Heart left ventricle (tissue), 16 donors: ENCODE results near the gene XPC. TPM values are rescaled to one million over a fixed set of nuclear protein-coding genes. Genes with fewer than 3 reads are reported as not detected.

Experiments
- ATAC-seq, 4 donors: fragments of 200-7000 bp; cut with Tn5 transposase; one replicate each; pipeline ENCODE4 v1.9.1; 2020 to 2022; ENCODE audit warnings: moderate library complexity in 4 of 4, mild to moderate bottlenecking in 3 of 4, moderate number of reproducible peaks in 1 of 4
- DNase-seq, 5 donors: peaks; one replicate each; pipeline ENCODE4 v3.0.0-alpha.2; 2020
- H3K27ac ChIP-seq, 12 donors: fragments of 200-600 bp; sonication (generic) in 4 of 12; one replicate each; pipeline versions ENCODE4 v1.5.0 to v1.8.0; 2016 to 2022; ENCODE audit warnings: mild to moderate bottlenecking in 2 of 12
- H3K27me3 ChIP-seq, 9 donors: fragments of 200-600 bp; sonication (generic) in 2 of 9; one replicate each; pipeline versions ENCODE4 v1.5.1 to v1.8.0; 2016 to 2022; ENCODE audit warnings: mild to moderate bottlenecking in 3 of 9
- H3K36me3 ChIP-seq, 9 donors: fragments of 200-600 bp; sonication (generic) in 2 of 9; one replicate each; pipeline versions ENCODE4 v1.5.0 to v1.8.0; 2018 to 2022; ENCODE audit warnings: mild to moderate bottlenecking in 2 of 9
- H3K4me1 ChIP-seq, 12 donors: fragments of 200-600 bp; sonication (generic) in 4 of 12; one replicate each; pipeline versions ENCODE4 v1.5.0 to v1.8.0; 2016 to 2022; ENCODE audit warnings: mild to moderate bottlenecking in 3 of 12
- H3K4me3 ChIP-seq, 12 donors: fragments of 200-600 bp; sonication (generic) in 4 of 12; one replicate each; pipeline versions ENCODE4 v1.5.0 to v1.8.0; 2017 to 2022; ENCODE audit warnings: mild to moderate bottlenecking in 9 of 12, moderate library complexity in 4 of 12
- H3K9me3 ChIP-seq, 12 donors: fragments of 200-600 bp; sonication (generic) in 4 of 12; one replicate each; pipeline versions ENCODE4 v1.5.0 to v1.8.0; 2016 to 2022; ENCODE audit warnings: mild to moderate bottlenecking in 1 of 12
- CTCF ChIP-seq, 12 donors: fragments of 200-600 bp; sonication (generic) in 4 of 12; IDR thresholded peaks; one replicate each; pipeline versions ENCODE4 v1.5.0 to v1.8.0; 2018 to 2022; ENCODE audit warnings: antibody characterized with exemption in 12 of 12, mild to moderate bottlenecking in 5 of 12
- POLR2A ChIP-seq, 2 donors: fragments of 450-650 bp; IDR thresholded peaks; one replicate each; pipeline ENCODE4 v1.6.1; 2017; ENCODE audit warnings: antibody characterized with exemption in 2 of 2, mild to moderate bottlenecking in 2 of 2, moderate library complexity in 2 of 2
- WGBS, 4 donors: extraction: QIAGEN DNeasy Blood & Tissue Kit in 2 of 4; methylation state at CpG; one replicate each; pipeline versions ENCODE4 v1.1.5 to v1.1.7; 2013 to 2018; 5-methylcytosine and 5-hydroxymethylcytosine counted together
- intact Hi-C, 10 donors: fragments of 100-400 bp; cut with DNase I; formaldehyde crosslinking; loops; one replicate each; pipeline versions ENCODE4 v1.11.1 to v1.14.2; 2022
- polyA plus RNA-seq, 2 donors: library from polyadenylated mRNA; stranded (reverse); fragments of 200-250 nt; gene quantifications; one replicate each; pipeline ENCODE4 v1.2.3, GENCODE V29; 2013
- total RNA-seq, 9 donors: library from RNA; depleted of rRNA in 2 of 9; stranded (reverse); fragments of >200 nt in 2 of 9; fragmentation: NEBNext Ultra II Directional in 3 of 9; extraction: Animal tissue kit (Norgen Biotek cat#: 25700) in 3 of 9; gene quantifications; one replicate each; pipeline versions ENCODE4 v1.1.0 to v1.2.4, GENCODE V29; 2016 to 2023
- donor health status: ischemic (EF 13 %, LVEDD 7.1; RV severe dilation, severe dysfunction).
- donor health status: healthy with polysubstance abuse.
- donor health status: DM: no; HTN: yes; CAD: no.
- donor health status: DM: no; HTN: no; CAD: no.
- donor health status: ischemic (EF 25% LVEDD 6.9; RV normal size, moderate dysfunction).
- donor health status: ischemic (EF 25% LVEDD 5.7; RV mildly dilated, moderate dysfunction).
- donor health status: healthy.
- donor health status: DM: yes; HTN: yes; CAD: no.
- donor health status: ischemic (EF 35%, LVEDD 5.7; RV mildly dilated, moderate dysfunction).
- donor health status: nonischemic (EF 11% LVEDD 7.7; RV severe dilation, severe dysfunction).
- donor health status: DM: yes; HTN: yes; CAD: no.
- donor health status: PGD.
- donor health status: ischemic (EF 29% LVEDD 5.4; RV normal size, mild dysfunction).
- donor health status: nonischemic (EF 23%, LVEDD 6.1; RV moderate dilation, normal function).

XPC gene
- total and polyA plus RNA-seq, 11 donors, result 6.1 to 20.0 (median 9.5) TPM

- TF ChIP-seq POLR2A (IDR thresholded peaks at IDR 0.05) (no peak), CTCF (IDR thresholded peaks at IDR 0.05) (no peak)
- DNase-seq (no peak), ATAC-seq (no peak)
- peaks cover 0 to 3% (median 0%) of the 10 kb centered on the region in 12 donors for H3K4me1 ChIP-seq
- peaks cover 0 to 4% (median 0%) of the 10 kb centered on the region in 12 donors for H3K9me3 ChIP-seq
- WGBS, 4 donors, result 95 to 98% (median 97%) methylated on average over 5 of the region's 5 CpGs
- intact Hi-C loops, result no loop called here
- no peak overlapping the region for H3K27ac ChIP-seq
- no peak overlapping the region for H3K4me3 ChIP-seq
- no peaks in the 10 kb centered on the region for H3K27me3 ChIP-seq
- H3K36me3 ChIP-seq, result peaks cover 0 to 79% (median 69%) of the 10 kb centered on the region in 9 donors
Observed at GRCh38 chr3:14186854-14187458, 8.6 kb upstream of the XPC start.

GRCh38 chr3:14183015-14183577 is 4.7 kb upstream of the XPC start:
- H3K27ac ChIP-seq, result no peak overlapping the region
- intact Hi-C loops, result no loop called here
- H3K4me3 ChIP-seq, result no peak overlapping the region
- no peak for ATAC-seq
- H3K4me1 ChIP-seq, result peaks cover 0 to 13% (median 8%) of the 10 kb centered on the region in 12 donors
- TF ChIP-seq POLR2A (IDR thresholded peaks at IDR 0.05) (no peak), CTCF (IDR thresholded peaks at IDR 0.05) (no peak)
- DNase-seq, result no peak
- 58 to 64% (median 61%) methylated on average over 2 of the region's 2 CpGs for WGBS, 4 donors
- H3K36me3 ChIP-seq, result peaks cover 0 to 71% (median 65%) of the 10 kb centered on the region in 9 donors
- no peaks in the 10 kb centered on the region for H3K27me3 ChIP-seq
- no peaks in the 10 kb centered on the region for H3K9me3 ChIP-seq

GRCh38 chr3:14181253-14181652 is 2.9 kb upstream of the XPC start:
- no peaks in the 10 kb centered on the region for H3K27me3 ChIP-seq

More at GRCh38 chr3:14181253-14181652, 2.9 kb upstream of the XPC start:
- DNase-seq, result no peak
- no peak for TF ChIP-seq CTCF (IDR thresholded peaks at IDR 0.05)
- TF ChIP-seq POLR2A (IDR thresholded peaks at IDR 0.05), result no peak
- H3K4me3 ChIP-seq, result no peak overlapping the region
- H3K9me3 ChIP-seq, result no peaks in the 10 kb centered on the region
- 95 to 99% (median 97%) methylated on average over 3 of the region's 3 CpGs for WGBS, 4 donors
- ATAC-seq, result no peak
- peaks cover 0 to 53% (median 46%) of the 10 kb centered on the region in 9 donors for H3K36me3 ChIP-seq
- no peak overlapping the region for H3K27ac ChIP-seq
- intact Hi-C loops, result no loop called here
- peaks cover 0 to 29% (median 22%) of the 10 kb centered on the region in 12 donors for H3K4me1 ChIP-seq
